ENCODE measurements around the gene KLHDC8A. TPM values are rescaled to one million over a fixed set of nuclear protein-coding genes. Genes with fewer than 3 reads are reported as not detected.

Gene KLHDC8A
- total and polyA plus RNA-seq, 9 of the 15 experiments (the other 6 are each of a cell fraction or from before 2014, with no cell fraction given) = 0.01 to 0.54 (median 0.04) TPM; not detected in 6

DNA sequence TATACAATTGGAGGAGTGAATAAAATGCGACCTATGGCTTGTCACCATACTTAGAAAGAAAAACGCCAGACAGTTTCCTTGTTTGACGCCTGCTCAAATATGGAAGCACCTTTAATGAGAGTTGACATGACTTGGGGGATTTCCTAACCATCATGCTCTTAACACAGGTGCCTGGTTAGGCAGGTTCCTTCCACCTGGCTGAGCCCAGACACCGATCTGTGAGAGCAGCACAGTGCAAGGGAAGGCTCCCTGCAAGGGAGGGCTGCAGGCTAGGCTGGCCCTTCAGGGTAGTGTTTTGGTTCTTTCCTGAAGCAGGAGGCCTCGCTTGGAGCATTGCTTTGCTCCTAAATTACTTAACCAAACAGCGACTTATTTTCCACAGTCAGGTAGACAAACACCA, 24.6 kb upstream of the KLHDC8A start:
- no peak for ATAC-seq
- H3K9me1 ChIP-seq (ENCODE audit: control insufficient read depth, insufficient read depth, low read length) = no peaks in the 10 kb centered on the region
- no peak for DNase-seq (ENCODE audit: extremely low read depth in 1 of 4, low spot score in 3 of 4)
- ChIA-PET POLR2A (interaction anchor here (1.8 to 1.9 kb wide), 2 partner anchors 9 kb away, joined by 5 to 7 read pairs; no protein-coding TSS in a partner anchor), CTCF (ENCODE audit: low intra/inter-chr PET ratio) (no interaction called here)
- no peak overlapping the region for H3K4me3 ChIP-seq
- intact Hi-C loops (cut with micrococcal nuclease) (no loop called here), in situ Hi-C loops (cut with MboI) (no loop called here)
- H3K79me2 ChIP-seq (ENCODE audit: control insufficient read depth, insufficient read depth, low read length) = no peaks in the 10 kb centered on the region
- peaks cover 50 to 69% of the 10 kb centered on the region in 2 experiments for H3K27me3 ChIP-seq (ENCODE audit: control insufficient read depth in 2 of 2, insufficient read depth in 2 of 2, low read length in 2 of 2)
- H2AFZ ChIP-seq (ENCODE audit: low read depth, low read length) = no peak overlapping the region
- FAIRE-seq = no peak
- H3K4me2 ChIP-seq (ENCODE audit: insufficient read depth, low read length) = no peak overlapping the region
- no peaks in the 10 kb centered on the region for H3K36me3 ChIP-seq (ENCODE audit: control insufficient read depth, insufficient read depth, low read length)
- TF ChIP-seq TEAD1 (CRISPR knock-in tag; IDR thresholded peaks at IDR 0.05) (no peak), ZNF41 (CRISPR knock-in tag; conservative IDR thresholded peaks at IDR 0.05) (no peak), U2AF2 (optimal IDR thresholded peaks at IDR 0.05; ENCODE audit: low read depth, low read length) (no peak), KHSRP (IDR thresholded peaks at IDR 0.05) (no peak), ZNF133 (CRISPR knock-in tag; IDR thresholded peaks at IDR 0.05) (no peak), POU5F1 (IDR thresholded peaks at IDR 0.05; ENCODE audit: borderline replicate concordance, low read depth, low read length, partially characterized antibody) (no peak)
- no peak overlapping the region for H3K27ac ChIP-seq (ENCODE audit: extremely low read depth, low read depth, low read length)
- H3K4me1 ChIP-seq (replicated peaks in 1 of 2; ENCODE audit: control insufficient read depth in 2 of 2, insufficient read depth in 2 of 2, low read length in 2 of 2) = no peaks in the 10 kb centered on the region
- 2% methylated on average over 6 of the region's 6 CpGs for WGBS (ENCODE audit: insufficient coverage, low coverage, missing lambda C conversion rate)
- BruUV-seq (replicated peaks) = no TSS peak
- H4K20me1 ChIP-seq (replicated peaks; ENCODE audit: control insufficient read depth, insufficient read depth, low read length) = peaks cover 3% of the 10 kb centered on the region
- H3K9ac ChIP-seq (ENCODE audit: insufficient read depth in 1 of 2, low read depth in 2 of 2, low read length in 2 of 2) = no peak overlapping the region
- no peaks in the 10 kb centered on the region; the same call in 1 of the 2 replicates for H3K9me3 ChIP-seq (replicated peaks; ENCODE audit: control insufficient read depth, insufficient read depth, low read depth, low read length)

DNA sequence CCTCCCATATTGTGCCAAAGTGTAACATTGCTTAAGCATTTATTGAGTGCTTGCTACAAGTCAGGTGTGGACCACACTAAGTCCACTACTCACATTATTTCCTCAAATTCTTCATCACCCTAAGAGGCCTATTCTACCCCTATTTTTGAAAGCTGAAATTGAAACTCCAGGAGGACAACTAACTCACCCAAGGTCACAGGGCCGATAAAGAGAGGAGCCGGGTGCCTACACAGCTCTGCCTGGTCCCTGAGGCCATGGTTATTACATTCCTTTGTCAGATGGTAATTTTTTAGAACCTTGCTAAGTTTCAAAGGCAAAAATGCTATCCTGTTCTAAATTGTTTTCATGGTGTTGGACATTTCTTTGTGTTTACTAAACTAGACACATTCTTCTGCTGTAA, 24.2 kb upstream of the KLHDC8A start:
- no peaks in the 10 kb centered on the region for H3K9me1 ChIP-seq (ENCODE audit: control insufficient read depth, insufficient read depth, low read length)
- in situ Hi-C loops (cut with MboI) (no loop called here), intact Hi-C loops (cut with micrococcal nuclease) (no loop called here)
- ChIA-PET CTCF (ENCODE audit: low intra/inter-chr PET ratio) (no interaction called here), POLR2A (interaction anchor here (1.8 to 1.9 kb wide), 2 partner anchors 9 to 10 kb away, joined by 5 to 7 read pairs; no protein-coding TSS in a partner anchor)
- peaks cover 51 to 67% of the 10 kb centered on the region in 2 experiments for H3K27me3 ChIP-seq (ENCODE audit: control insufficient read depth in 2 of 2, insufficient read depth in 2 of 2, low read length in 2 of 2)
- ATAC-seq (no peak), FAIRE-seq (no peak), DNase-seq (ENCODE audit: extremely low read depth in 1 of 4, low spot score in 3 of 4) (no peak)
- H3K9me3 ChIP-seq (replicated peaks; ENCODE audit: control insufficient read depth, insufficient read depth, low read depth, low read length) = no peaks in the 10 kb centered on the region; the same call in 1 of the 2 replicates
- no peaks in the 10 kb centered on the region for H3K79me2 ChIP-seq (ENCODE audit: control insufficient read depth, insufficient read depth, low read length)
- no peaks in the 10 kb centered on the region for H3K4me1 ChIP-seq (replicated peaks in 1 of 2; ENCODE audit: control insufficient read depth in 2 of 2, insufficient read depth in 2 of 2, low read length in 2 of 2)
- WGBS (ENCODE audit: insufficient coverage, low coverage, missing lambda C conversion rate) = 0% methylated on average over 2 of the region's 2 CpGs
- no peak overlapping the region for H3K4me3 ChIP-seq
- H3K4me2 ChIP-seq (ENCODE audit: insufficient read depth, low read length) = no peak overlapping the region
- peaks cover 3% of the 10 kb centered on the region for H4K20me1 ChIP-seq (replicated peaks; ENCODE audit: control insufficient read depth, insufficient read depth, low read length)
- no peak overlapping the region for H2AFZ ChIP-seq (ENCODE audit: low read depth, low read length)
- no peak overlapping the region for H3K9ac ChIP-seq (ENCODE audit: insufficient read depth in 1 of 2, low read depth in 2 of 2, low read length in 2 of 2)
- TF ChIP-seq RAD21 (CRISPR knock-in tag; conservative IDR thresholded peaks at IDR 0.05 in 1 of 2, IDR thresholded peaks at IDR 0.05 in 1 of 2) (no peak), ELF4 (CRISPR knock-in tag; IDR thresholded peaks at IDR 0.05) (no peak), RBM15 (IDR thresholded peaks at IDR 0.05; ENCODE audit: insufficient read depth, low read length) (no peak), ZNF197 (CRISPR knock-in tag; IDR thresholded peaks at IDR 0.05; ENCODE audit: low read depth) (no peak), CHD4 (IDR thresholded peaks at IDR 0.05; ENCODE audit: insufficient read depth, insufficient replicate concordance, low read depth, low read length, poor library complexity, severe bottlenecking) (no peak), PRMT5 (CRISPR knock-in tag; IDR thresholded peaks at IDR 0.05) (no peak), BRF1 (IDR thresholded peaks at IDR 0.05; ENCODE audit: borderline replicate concordance, extremely low read depth, insufficient read length) (no peak), CREBBP (IDR thresholded peaks at IDR 0.05; ENCODE audit: low read depth, low read length) (no peak), TAF15 (IDR thresholded peaks at IDR 0.05; ENCODE audit: low read depth, low read length) (no peak)
- TF ChIP-seq, protein P1, sequence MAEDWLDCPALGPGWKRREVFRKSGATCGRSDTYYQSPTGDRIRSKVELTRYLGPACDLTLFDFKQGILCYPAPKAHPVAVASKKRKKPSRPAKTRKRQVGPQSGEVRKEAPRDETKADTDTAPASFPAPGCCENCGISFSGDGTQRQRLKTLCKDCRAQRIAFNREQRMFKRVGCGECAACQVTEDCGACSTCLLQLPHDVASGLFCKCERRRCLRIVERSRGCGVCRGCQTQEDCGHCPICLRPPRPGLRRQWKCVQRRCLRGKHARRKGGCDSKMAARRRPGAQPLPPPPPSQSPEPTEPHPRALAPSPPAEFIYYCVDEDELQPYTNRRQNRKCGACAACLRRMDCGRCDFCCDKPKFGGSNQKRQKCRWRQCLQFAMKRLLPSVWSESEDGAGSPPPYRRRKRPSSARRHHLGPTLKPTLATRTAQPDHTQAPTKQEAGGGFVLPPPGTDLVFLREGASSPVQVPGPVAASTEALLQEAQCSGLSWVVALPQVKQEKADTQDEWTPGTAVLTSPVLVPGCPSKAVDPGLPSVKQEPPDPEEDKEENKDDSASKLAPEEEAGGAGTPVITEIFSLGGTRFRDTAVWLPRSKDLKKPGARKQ (CRISPR knock-in tag; IDR thresholded peaks at IDR 0.05) = no peak
- BruUV-seq (replicated peaks) = no TSS peak
- H3K27ac ChIP-seq (ENCODE audit: extremely low read depth, low read depth, low read length) = no peak overlapping the region
- no peaks in the 10 kb centered on the region for H3K36me3 ChIP-seq (ENCODE audit: control insufficient read depth, insufficient read depth, low read length)
